Endothelial cell of umbilical vein (primary cell): ENCODE data around the gene BCAR1. TPM values are rescaled to one million over a fixed set of nuclear protein-coding genes. Genes with fewer than 3 reads are reported as not detected.

Source experiments
- BruUV-seq: library from RNA; stranded (reverse); fragments of 400-500 nt; replicated peaks from 2 replicates; lab custom pipeline; 2021; lab: Mats Ljungman, UMichigan
- CTCF ChIA-PET: fragments of 300-600, 350-600 bp; sonication (Branson Sonifier 250); formaldehyde crosslinking; loops from one replicate; lab custom pipeline; 2021; ENCODE audit warnings: antibody characterized with exemption, inconsistent platforms; lab: Charles Lee
- POLR2A ChIA-PET: fragments of 300-600, 350-600 bp; sonication (Branson Sonifier 250); formaldehyde crosslinking; loops from one replicate; lab custom pipeline; 2021; ENCODE audit warnings: antibody characterized with exemption, inconsistent platforms; lab: Charles Lee
- DNase-seq: peaks from one replicate; pipeline ENCODE4 v3.0.0-alpha.2; 2011; ENCODE audit warnings: low read depth, low spot score
- FAIRE-seq: peaks from 2 replicates; lab custom pipeline; 2011; peaks lifted over from hg19 to GRCh38; lab: Jason Lieb, UNC
- H2AFZ ChIP-seq: 2 replicates; pipeline ENCODE4 v1.6.0; 2012; ENCODE audit warnings: low read depth, low read length, control low read depth, inconsistent platforms
- H3K27ac ChIP-seq: 2 replicates; pipeline ENCODE4 v1.5.1; 2011; ENCODE audit warnings: low read depth, mild to moderate bottlenecking, control low read depth, low read length, moderate library complexity; ENCODE audit not compliant: insufficient read depth
- H3K27me3 ChIP-seq, 2 experiments: 2 replicates each; pipeline versions ENCODE4 v1.6.0 to v1.6.1; 2011; ENCODE audit warnings: low read length in 2 of 2, mixed read lengths in 1 of 2; ENCODE audit not compliant: control insufficient read depth in 2 of 2, insufficient read depth in 2 of 2
- H3K36me3 ChIP-seq, 2 experiments: 2 replicates in 1 of 2; 3 replicates in 1 of 2; pipeline ENCODE4 v1.5.1; 2011; ENCODE audit warnings: low read length in 2 of 2, mild to moderate bottlenecking in 1 of 2, moderate library complexity in 1 of 2; ENCODE audit not compliant: control insufficient read depth in 2 of 2, insufficient read depth in 2 of 2; ENCODE audit errors: extremely low read depth in 1 of 2
- H3K4me1 ChIP-seq: 3 replicates; pipeline ENCODE4 v1.5.1; 2011; ENCODE audit warnings: mild to moderate bottlenecking, low read length; ENCODE audit not compliant: control insufficient read depth, insufficient read depth; ENCODE audit errors: extremely low read depth
- H3K4me2 ChIP-seq: 2 replicates; pipeline ENCODE4 v1.6.1; 2011; ENCODE audit warnings: low read length, control low read depth, mixed read lengths; ENCODE audit not compliant: insufficient read depth
- H3K4me3 ChIP-seq, 3 experiments: fragments of 200-600 bp in 1 of 3; sonication (generic), shearing (Covaris generic) in 1 of 3; replicated peaks in 1 of 3; 2 replicates each; pipeline ENCODE4 v1.5.1; 2011 to 2016; ENCODE audit warnings: control low read depth in 3 of 3, low read length in 3 of 3, mild to moderate bottlenecking in 2 of 3, inconsistent platforms in 1 of 3, low read depth in 1 of 3, moderate library complexity in 1 of 3; ENCODE audit not compliant: insufficient read depth in 1 of 3
- H3K79me2 ChIP-seq: 2 replicates; pipeline ENCODE4 v1.6.0; 2012; ENCODE audit warnings: low read length, inconsistent platforms; ENCODE audit not compliant: control insufficient read depth, insufficient read depth
- H3K9ac ChIP-seq: replicated peaks from 2 replicates; pipeline ENCODE3; 2011; ENCODE audit warnings: low read length, control low read depth; ENCODE audit not compliant: insufficient read depth; ENCODE audit errors: extremely low read depth
- H3K9me1 ChIP-seq: replicated peaks from 3 replicates; pipeline ENCODE4 v1.6.0; 2011; ENCODE audit warnings: mild to moderate bottlenecking, low read length; ENCODE audit not compliant: control insufficient read depth, insufficient read depth; ENCODE audit errors: extremely low read depth
- H3K9me3 ChIP-seq: replicated peaks from 2 replicates; pipeline ENCODE4 v1.5.1; 2012; ENCODE audit warnings: low read length, inconsistent platforms; ENCODE audit not compliant: control insufficient read depth, insufficient read depth
- H4K20me1 ChIP-seq: replicated peaks from 2 replicates; pipeline ENCODE3; 2011; ENCODE audit warnings: mild to moderate bottlenecking, low read length; ENCODE audit not compliant: control insufficient read depth, insufficient read depth; ENCODE audit errors: extremely low read depth
- EZH2 ChIP-seq: IDR thresholded peaks from 2 replicates; pipeline ENCODE4 v1.6.1; 2012; ENCODE audit warnings: borderline replicate concordance, low read depth, mild to moderate bottlenecking, moderate library complexity, low read length, inconsistent platforms; ENCODE audit not compliant: severe bottlenecking
- FOS ChIP-seq: IDR thresholded peaks from 2 replicates; pipeline ENCODE4 v1.6.1; 2011; ENCODE audit warnings: mild to moderate bottlenecking, low read length, moderate library complexity, borderline replicate concordance; ENCODE audit not compliant: insufficient read depth
- GATA2 ChIP-seq: IDR thresholded peaks from 2 replicates; pipeline ENCODE4 v1.7.0; 2011; ENCODE audit warnings: low read depth, mild to moderate bottlenecking, moderate library complexity, mixed read lengths, low read length; ENCODE audit not compliant: insufficient read length, insufficient read depth
- JUN ChIP-seq: IDR thresholded peaks from 2 replicates; pipeline ENCODE4 v1.6.1; 2011; ENCODE audit warnings: borderline replicate concordance, low read depth; ENCODE audit not compliant: insufficient read length, insufficient read depth
- MYC ChIP-seq: IDR thresholded peaks from one replicate; pipeline ENCODE4 v1.6.1; 2011; ENCODE audit warnings: mild to moderate bottlenecking, low read depth, low read length
- POLR2A ChIP-seq: IDR thresholded peaks from 2 replicates; pipeline ENCODE4 v1.6.1; 2012; ENCODE audit warnings: low read depth, mild to moderate bottlenecking, control low read depth, low read length
- POLR2AphosphoS5 ChIP-seq: IDR thresholded peaks from 2 replicates; pipeline ENCODE4 v1.6.1; 2012; ENCODE audit warnings: low read depth, mild to moderate bottlenecking, control low read depth, low read length, moderate library complexity; ENCODE audit not compliant: insufficient read depth
- dilution Hi-C: fragments of 300-500 bp; cut with MboI; formaldehyde crosslinking; loops from one replicate; pipeline ENCODE4 v1.15.0; 2019; ENCODE audit warnings: low sequenced_read_pairs; ENCODE audit not compliant: extremely low pct_ligation_motif_present
- intact Hi-C: fragments of 100-400 bp; cut with micrococcal nuclease; formaldehyde crosslinking; loops from one replicate; pipeline ENCODE4 v1.10.0; 2022
- polyA plus RNA-seq, 4 experiments: library from polyadenylated mRNA; depleted of rRNA in 3 of 4; stranded (reverse) in 3 of 4; unstranded in 1 of 4; fragments of >200 nt; gene quantifications; 2 replicates each; pipeline versions ENCODE4 v1.2.1 to v1.2.3, GENCODE V29; 2011 to 2012; ENCODE audit warnings: missing spikeins in 1 of 4
- total RNA-seq: library from RNA; stranded (reverse); gene quantifications from 2 replicates; pipeline ENCODE4 v1.2.3, GENCODE V29; 2021
- TF ChIP-seq, protein P1 (sequence below), 2 donors: IDR thresholded peaks; 1 replicate in 1 of 2; 2 replicates in 1 of 2; pipeline ENCODE4 v1.5.1; 2011; ENCODE audit warnings: low read length in 2 of 2, mild to moderate bottlenecking in 2 of 2, moderate library complexity in 2 of 2, control low read depth in 1 of 2, inconsistent platforms in 1 of 2, low read depth in 1 of 2; ENCODE audit not compliant: insufficient read depth in 1 of 2; ENCODE audit errors: extremely low read depth in 1 of 2
- TF ChIP-seq, protein P2 (sequence below): IDR thresholded peaks from 2 replicates; pipeline ENCODE4 v1.6.1; 2011; ENCODE audit not compliant: insufficient read depth, insufficient read length

The BCAR1 gene
- total and polyA plus RNA-seq, 2 donors (not counting 3 experiments of a cell fraction or from before 2014, with no cell fraction given) = 171 to 267 TPM

DNA sequence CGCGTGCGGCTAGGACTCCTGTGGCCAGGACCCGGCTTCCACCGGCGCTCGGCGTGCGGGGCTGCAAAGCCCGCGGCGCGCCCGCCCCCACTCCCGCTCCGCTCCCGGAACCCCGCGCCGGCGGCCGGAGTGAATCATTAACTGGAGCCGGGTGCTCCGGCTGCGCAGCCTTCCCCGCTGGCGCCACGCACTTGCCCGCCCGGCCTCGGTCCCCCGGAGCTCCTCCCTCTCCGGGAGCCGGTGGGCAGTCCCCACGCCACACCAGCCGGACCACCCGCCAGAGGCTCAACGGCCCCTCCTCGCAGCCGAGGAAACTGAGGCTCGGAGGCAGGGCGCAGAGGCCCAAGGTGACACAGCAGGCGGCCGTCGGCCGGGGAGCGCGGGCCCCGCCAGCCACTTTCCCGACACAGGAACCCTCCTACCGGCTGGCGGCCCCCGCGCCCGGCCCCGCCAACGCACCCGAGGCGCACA, 580 bp downstream of the BCAR1 start:
- Histone ChIP-seq H3K9me3 (no peaks in the 10 kb centered on the region), H3K4me1 (peaks cover 80% of the 10 kb centered on the region), H3K4me2 (peak overlapping the region; percentile 76), H4K20me1 (no peaks in the 10 kb centered on the region), H3K4me3 (peak overlapping the region; percentile 50 to 83 (median 80)), H3K9ac (peak overlapping the region; percentile 87), H2AFZ (no peak overlapping the region), H3K9me1 (no peaks in the 10 kb centered on the region), H3K36me3 (peaks cover 0 to 3% of the 10 kb centered on the region in 2 experiments), H3K27me3 (no peaks in the 10 kb centered on the region), H3K79me2 (peaks cover 92% of the 10 kb centered on the region), H3K27ac (peak overlapping the region; percentile 92)
- BruUV-seq = no TSS peak
- FAIRE-seq (no peak), DNase-seq (no peak)
- dilution Hi-C loops (no loop called here), intact Hi-C loops (loop anchor here (1.0 to 5.0 kb wide), 4 partner anchors 15 to 211 kb away; partner anchors contain the start of gene TMEM170A)
- POLR2A ChIA-PET = interaction anchor here (0.8 to 1.0 kb wide), 2 partner anchors 13 to 130 kb away, joined by 4 to 6 read pairs; no protein-coding TSS in a partner anchor
- TF ChIP-seq EZH2 (no peak), GATA2 (no peak), POLR2AphosphoS5 (no peak), JUN (no peak), POLR2A (no peak), FOS (no peak), MYC (no peak)
- TF ChIP-seq, protein P1, sequence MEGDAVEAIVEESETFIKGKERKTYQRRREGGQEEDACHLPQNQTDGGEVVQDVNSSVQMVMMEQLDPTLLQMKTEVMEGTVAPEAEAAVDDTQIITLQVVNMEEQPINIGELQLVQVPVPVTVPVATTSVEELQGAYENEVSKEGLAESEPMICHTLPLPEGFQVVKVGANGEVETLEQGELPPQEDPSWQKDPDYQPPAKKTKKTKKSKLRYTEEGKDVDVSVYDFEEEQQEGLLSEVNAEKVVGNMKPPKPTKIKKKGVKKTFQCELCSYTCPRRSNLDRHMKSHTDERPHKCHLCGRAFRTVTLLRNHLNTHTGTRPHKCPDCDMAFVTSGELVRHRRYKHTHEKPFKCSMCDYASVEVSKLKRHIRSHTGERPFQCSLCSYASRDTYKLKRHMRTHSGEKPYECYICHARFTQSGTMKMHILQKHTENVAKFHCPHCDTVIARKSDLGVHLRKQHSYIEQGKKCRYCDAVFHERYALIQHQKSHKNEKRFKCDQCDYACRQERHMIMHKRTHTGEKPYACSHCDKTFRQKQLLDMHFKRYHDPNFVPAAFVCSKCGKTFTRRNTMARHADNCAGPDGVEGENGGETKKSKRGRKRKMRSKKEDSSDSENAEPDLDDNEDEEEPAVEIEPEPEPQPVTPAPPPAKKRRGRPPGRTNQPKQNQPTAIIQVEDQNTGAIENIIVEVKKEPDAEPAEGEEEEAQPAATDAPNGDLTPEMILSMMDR (IDR thresholded peaks at IDR 0.05; ENCODE audit: extremely low read depth in 1 of 2, insufficient read depth in 1 of 2, low read depth in 1 of 2, low read length in 2 of 2) = no peak
- TF ChIP-seq, protein P2, sequence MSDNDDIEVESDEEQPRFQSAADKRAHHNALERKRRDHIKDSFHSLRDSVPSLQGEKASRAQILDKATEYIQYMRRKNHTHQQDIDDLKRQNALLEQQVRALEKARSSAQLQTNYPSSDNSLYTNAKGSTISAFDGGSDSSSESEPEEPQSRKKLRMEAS = no peak
- CTCF ChIA-PET = interaction anchor here (0.9 to 8.4 kb wide), 9 partner anchors 9 to 153 kb away, joined by 3 to 48 read pairs (median 4); no protein-coding TSS in a partner anchor
